GM12878 (cell line): ENCODE data around the gene CCNL1. TPM values are rescaled to one million over a fixed set of nuclear protein-coding genes. Genes with fewer than 3 reads are reported as not detected.
A peak's percentile ranks its signal among the peaks of the same experiment; 100 is the strongest.

Source experiments
- ATAC-seq: fragments of 200-7000 bp; cut with Tn5 transposase; 3 replicates; pipeline ENCODE4 v1.9.1; 2020; ENCODE audit warnings: mild to moderate bottlenecking, moderate library complexity
- BruUV-seq: library from RNA; stranded (reverse); fragments of 400-500 nt; replicated peaks from 2 replicates; lab custom pipeline; 2021; lab: Mats Ljungman, UMichigan
- CTCF ChIA-PET: fragments of 300-600 bp; sonication (Branson Sonifier 250); formaldehyde crosslinking; extraction: SDS; loops from one replicate; lab custom pipeline; 2021; ENCODE audit warnings: inconsistent platforms; lab: Yijun Ruan, JAX
- POLR2A ChIA-PET: fragments of 350-600 bp; formaldehyde crosslinking; extraction: SDS; loops from one replicate; lab custom pipeline; 2021; ENCODE audit warnings: inconsistent platforms; lab: Charles Lee
- RAD21 ChIA-PET: fragments of 300-600 bp; sonication (Branson Sonifier 250); formaldehyde crosslinking; loops from one replicate; lab custom pipeline; 2023; ENCODE audit warnings: antibody characterized with exemption; ENCODE audit not compliant: unreplicated experiment; lab: Charles Lee
- SMC1A ChIA-PET: fragments of 300-600 bp; sonication (Branson Sonifier 250); formaldehyde crosslinking; loops from one replicate; lab custom pipeline; 2023; ENCODE audit not compliant: unreplicated experiment, uncharacterized antibody; lab: Charles Lee
- DNase-seq: peaks from one replicate; pipeline ENCODE4 v3.0.0-alpha.2; 2011; ENCODE audit warnings: low read depth, low spot score
- FAIRE-seq: peaks from 3 replicates; lab custom pipeline; 2011; peaks lifted over from hg19 to GRCh38; lab: Jason Lieb, UNC
- H2AFZ ChIP-seq: 2 replicates; pipeline ENCODE4 v1.6.0; 2011; ENCODE audit warnings: low read depth, low read length, control low read depth; ENCODE audit not compliant: control insufficient read depth
- H3K27ac ChIP-seq: 2 replicates; pipeline ENCODE4 v1.5.1; 2011; ENCODE audit warnings: control low read depth; ENCODE audit not compliant: control insufficient read depth, insufficient read depth
- H3K27me3 ChIP-seq, 2 experiments: replicated peaks in 1 of 2; 2 replicates each; pipeline versions ENCODE4 v1.6.0 to v1.6.1; 2011; ENCODE audit warnings: low read length in 1 of 2; ENCODE audit not compliant: control insufficient read depth in 2 of 2, insufficient read depth in 2 of 2
- H3K36me3 ChIP-seq, 2 experiments: 2 replicates each; pipeline ENCODE4 v1.5.1; 2011; ENCODE audit warnings: low read length in 1 of 2; ENCODE audit not compliant: control insufficient read depth in 2 of 2, insufficient read depth in 2 of 2
- H3K4me1 ChIP-seq: 2 replicates; pipeline ENCODE4 v1.6.1; 2011; ENCODE audit warnings: mild to moderate bottlenecking, low read length, moderate library complexity, mixed read lengths; ENCODE audit not compliant: control insufficient read depth, insufficient read depth
- H3K4me2 ChIP-seq: 2 replicates; pipeline ENCODE4 v1.6.0; 2011; ENCODE audit warnings: control low read depth; ENCODE audit not compliant: control insufficient read depth, insufficient read depth
- H3K4me3 ChIP-seq: fragments of 200-600 bp; sonication (generic); 2 replicates; pipeline ENCODE4 v1.5.1; 2016
- H3K79me2 ChIP-seq: 2 replicates; pipeline ENCODE4 v1.6.0; 2011; ENCODE audit warnings: low read length; ENCODE audit not compliant: control insufficient read depth, insufficient read depth
- H3K9ac ChIP-seq: 2 replicates; pipeline ENCODE4 v1.8.0; 2011; ENCODE audit warnings: low read length, control low read depth, mixed read lengths; ENCODE audit not compliant: control insufficient read depth, insufficient read depth
- H3K9me3 ChIP-seq: replicated peaks from 3 replicates; pipeline ENCODE4 v1.5.1; 2011; ENCODE audit warnings: mild to moderate bottlenecking, low read length; ENCODE audit not compliant: control insufficient read depth, insufficient read depth
- H4K20me1 ChIP-seq: 2 replicates; pipeline ENCODE4 v1.6.0; 2011; ENCODE audit not compliant: control insufficient read depth, insufficient read depth
- CHD2 ChIP-seq: IDR thresholded peaks from 2 replicates; pipeline ENCODE4 v1.6.1; 2011; ENCODE audit warnings: low read depth, low read length, improper control_type of control experiment, borderline replicate concordance
- NR2C1 ChIP-seq: fragments of 450-650 bp; IDR thresholded peaks from 2 replicates; pipeline ENCODE4 v1.6.1; 2017; ENCODE audit warnings: antibody characterized with exemption, mild to moderate bottlenecking, moderate library complexity
- POLR2AphosphoS2 ChIP-seq: IDR thresholded peaks from 2 replicates; pipeline ENCODE4 v1.6.1; 2011; ENCODE audit warnings: low read depth, mild to moderate bottlenecking, low read length, improper control_type of control experiment, moderate library complexity
- POLR2AphosphoS5 ChIP-seq: IDR thresholded peaks from 2 replicates; pipeline ENCODE4 v1.6.1; 2011; ENCODE audit warnings: mild to moderate bottlenecking, low read length, inconsistent platforms
- YY1 ChIP-seq: IDR thresholded peaks from 2 replicates; pipeline ENCODE4 v1.6.1; 2011; ENCODE audit warnings: low read depth, mild to moderate bottlenecking, low read length
- ZBED1 ChIP-seq: IDR thresholded peaks from 2 replicates; pipeline ENCODE4 v1.6.1; 2016; ENCODE audit warnings: borderline replicate concordance
- WGBS: methylation state at CpG from one replicate; pipeline ENCODE4 v1.1.6; 2016; ENCODE audit warnings: low lambda C conversion rate; ENCODE audit not compliant: insufficient replicate concordance, insufficient coverage; ENCODE audit errors: missing lambda C conversion rate; 5-methylcytosine and 5-hydroxymethylcytosine counted together
- in situ Hi-C: fragments of 300-500 bp; cut with MboI; formaldehyde crosslinking; loops from 9 replicates; pipeline ENCODE4 v1.14.3; 2018; ENCODE audit warnings: mixed read lengths
- intact Hi-C: fragments of 100-400 bp; cut with micrococcal nuclease; formaldehyde crosslinking; loops from one replicate; pipeline ENCODE4 v1.14.2; 2022; ENCODE audit not compliant: unreplicated experiment
- polyA plus RNA-seq, 11 experiments: library from polyadenylated mRNA; depleted of rRNA in 4 of 11; unstranded in 6 of 11; stranded (reverse) in 5 of 11; fragments of >200 nt; fragmentation: Nextera tagmentation in 4 of 11; fragmentation: Illumina TruSeq in 1 of 11; extraction: Ambion mirVana in 4 of 11; extraction: Trizol in 1 of 11; gene quantifications; 1 replicate in 1 of 11; 2 replicates in 10 of 11; pipeline versions ENCODE4 v1.2.1 to v1.2.3, GENCODE V29; 2011 to 2016; ENCODE audit warnings: inconsistent platforms in 2 of 11, missing spikeins in 2 of 11, low read depth in 1 of 11
- total RNA-seq, 4 experiments: library from RNA; depleted of rRNA in 3 of 4; stranded (reverse); fragments of >200 nt in 3 of 4; fragmentation: Illumina TruSeq in 1 of 4; extraction: Trizol in 1 of 4; gene quantifications; 2 replicates each; pipeline versions ENCODE4 v1.2.1 to v1.2.3, GENCODE V29; 2013 to 2021

CCNL1 gene
- total and polyA plus RNA-seq, 10 of the 15 experiments (the other 5 are each of a cell fraction or from before 2014, with no cell fraction given): 22.2 to 174 (median 115) TPM

DNA sequence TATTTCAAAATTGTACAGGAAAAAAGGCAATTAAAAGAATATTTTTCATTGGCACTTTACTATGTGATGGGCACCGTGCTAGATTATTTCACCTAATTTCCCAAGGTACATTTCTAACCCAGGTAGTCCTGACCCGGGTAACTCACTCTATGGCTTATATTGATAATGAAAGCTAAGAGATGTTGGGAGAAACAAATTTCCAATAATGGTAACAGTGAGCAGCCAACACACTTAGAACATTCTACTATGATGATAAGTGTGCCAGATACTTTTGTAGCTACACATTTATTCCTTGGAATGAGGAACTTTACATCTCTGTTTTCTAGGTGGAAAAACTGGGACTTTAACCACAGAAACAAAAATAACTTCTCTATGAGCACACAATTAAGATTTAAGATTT, 7.5 kb downstream of the CCNL1 start:
- Histone ChIP-seq H3K79me2 (peaks cover 58% of the 10 kb centered on the region), H3K9me3 (no peaks in the 10 kb centered on the region), H3K9ac (no peak overlapping the region), H3K27me3 (no peaks in the 10 kb centered on the region), H3K36me3 (peaks cover 7 to 52% of the 10 kb centered on the region in 2 experiments), H3K4me3 (no peak overlapping the region), H3K4me2 (peak overlapping the region; percentile 14; the same call in 1 of the 2 replicates), H4K20me1 (peaks cover 8% of the 10 kb centered on the region), H2AFZ (no peak overlapping the region), H3K4me1 (peaks cover 7% of the 10 kb centered on the region; the same call in 1 of the 2 replicates)
- ChIA-PET POLR2A (no interaction called here), CTCF (interaction anchor here (1.2 kb wide), 1 partner anchor 24 kb away, joined by 3 read pairs; no protein-coding TSS in a partner anchor), RAD21 (no interaction called here), SMC1A (no interaction called here)
- FAIRE-seq (no peak), ATAC-seq (no peak), DNase-seq (no peak)
- in situ Hi-C loops (no loop called here), intact Hi-C loops (no loop called here)
- BruUV-seq: no TSS peak
- 75% methylated on average over 2 of the region's 2 CpGs for WGBS
- TF ChIP-seq CHD2 (no peak), POLR2AphosphoS2 (0 out of 2 replicates have a peak, but pooled peaks have one; percentile 9)
- TF ChIP-seq, all 136 proteins: peak for 1
- H3K27ac ChIP-seq: no peak overlapping the region

DNA sequence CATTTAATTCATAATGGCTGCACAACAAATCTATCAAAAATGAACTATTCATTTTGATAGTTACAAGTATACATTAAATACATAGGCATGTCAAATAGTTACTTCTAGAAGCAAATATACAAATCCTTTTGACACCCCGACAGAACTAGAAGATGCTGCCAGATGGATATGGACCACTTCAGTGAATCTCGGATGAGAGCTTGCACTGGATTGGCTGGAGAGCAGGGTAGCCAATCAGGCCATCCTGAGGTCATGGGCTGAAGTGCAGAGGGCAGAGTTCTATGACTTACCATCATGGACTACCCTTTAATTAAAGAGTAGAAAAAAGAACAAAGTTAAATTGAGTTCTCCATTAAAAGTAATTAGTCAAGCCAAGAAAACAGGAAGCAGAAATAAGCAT, 8.3 kb downstream of the CCNL1 start:
- ChIA-PET CTCF (interaction anchor here (1.4 to 4.0 kb wide), 3 partner anchors 14 to 23 kb away, joined by 4 to 46 read pairs (median 5); no protein-coding TSS in a partner anchor), POLR2A (no interaction called here), SMC1A (interaction anchor here (1.3 kb wide), 1 partner anchor 13 kb away, joined by 3 read pairs; no protein-coding TSS in a partner anchor), RAD21 (no interaction called here)
- DNase-seq (no peak), ATAC-seq (peak; percentile 17; the same call in 1 of the 3 replicates), FAIRE-seq (no peak)
- no TSS peak for BruUV-seq
- Histone ChIP-seq H3K36me3 (peaks cover 5 to 48% of the 10 kb centered on the region in 2 experiments), H4K20me1 (peaks cover 8% of the 10 kb centered on the region), H3K4me1 (peaks cover 4% of the 10 kb centered on the region; the same call in 1 of the 2 replicates), H2AFZ (no peak overlapping the region), H3K4me2 (no peak overlapping the region), H3K27ac (no peak overlapping the region), H3K4me3 (no peak overlapping the region)
- in situ Hi-C loops (no loop called here), intact Hi-C loops (no loop called here)
- TF ChIP-seq YY1 (no peak), ZBED1 (no peak), POLR2AphosphoS5 (peak; percentile 61), NR2C1 (peak; percentile 77)
- TF ChIP-seq, all 136 proteins: peak for 2
- Histone ChIP-seq H3K79me2 (peaks cover 50% of the 10 kb centered on the region), H3K27me3 (no peaks in the 10 kb centered on the region), H3K9me3 (no peaks in the 10 kb centered on the region), H3K9ac (no peak overlapping the region)
- WGBS: 94% methylated on average over 2 of the region's 2 CpGs
